Right lobe of liver (tissue), 6 donors: ENCODE results near the gene SNAPC3. TPM values are rescaled to one million over a fixed set of nuclear protein-coding genes. Genes with fewer than 3 reads are reported as not detected.

Experiments used
- ATAC-seq, 4 donors: fragments of 200-7000 bp; cut with Tn5 transposase; one replicate each; pipeline ENCODE4 v1.9.1; 2020; ENCODE audit warnings: mild to moderate bottlenecking in 4 of 4, moderate library complexity in 4 of 4
- DNase-seq, 3 donors: peaks; one replicate each; pipeline ENCODE4 v3.0.0-alpha.2; 2020
- H3K27ac ChIP-seq, 3 donors: fragments of 200-600 bp; one replicate each; pipeline ENCODE4 v1.8.0; 2022
- H3K27me3 ChIP-seq, 2 donors: fragments of 200-600 bp; one replicate each; pipeline ENCODE4 v1.8.0; 2022
- H3K36me3 ChIP-seq, 4 donors: fragments of 200-600 bp; sonication (generic) in 1 of 4; one replicate each; pipeline versions ENCODE4 v1.5.1 to v1.8.0; 2017 to 2022; ENCODE audit warnings: control low read depth in 1 of 4
- H3K4me1 ChIP-seq, 4 donors: fragments of 200-600 bp; sonication (generic) in 1 of 4; one replicate each; pipeline versions ENCODE4 v1.5.1 to v1.8.0; 2017 to 2022; ENCODE audit warnings: control low read depth in 1 of 4
- H3K4me3 ChIP-seq, 3 donors: fragments of 200-600 bp; one replicate each; pipeline ENCODE4 v1.8.0; 2022
- H3K9me3 ChIP-seq, 4 donors: fragments of 200-600 bp; sonication (generic) in 1 of 4; one replicate each; pipeline versions ENCODE4 v1.5.1 to v1.8.0; 2017 to 2022; ENCODE audit warnings: control low read depth in 1 of 4
- POLR2A ChIP-seq: fragments of 450-650 bp; IDR thresholded peaks from one replicate; pipeline ENCODE4 v1.6.1; 2017; ENCODE audit warnings: antibody characterized with exemption, mild to moderate bottlenecking
- WGBS: methylation state at CpG from one replicate; pipeline ENCODE4 v1.1.6; 2018; ENCODE audit warnings: low coverage, low lambda C conversion rate; ENCODE audit not compliant: insufficient coverage; ENCODE audit errors: missing lambda C conversion rate; 5-methylcytosine and 5-hydroxymethylcytosine counted together
- intact Hi-C, 2 donors: fragments of 100-400 bp; cut with DNase I; formaldehyde crosslinking; loops; one replicate each; pipeline versions ENCODE4 v1.11.2 to v1.14.1; 2022
- total RNA-seq, 6 experiments: library from RNA; depleted of rRNA in 2 of 6; stranded (reverse); fragments of >200 nt in 2 of 6; fragmentation: NEBNext Ultra II Directional in 3 of 6; extraction: Animal tissue kit (Norgen Biotek cat#: 25700) in 3 of 6; gene quantifications; one replicate each; pipeline versions ENCODE4 v1.1.0 to v1.2.4, GENCODE V29; 2016 to 2023
- TF ChIP-seq, protein P1 (sequence below), 4 donors: fragments of 200-600 bp in 3 of 4; fragments of 450-650 bp in 1 of 4; IDR thresholded peaks; one replicate each; pipeline versions ENCODE4 v1.5.1 to v1.8.0; 2016 to 2022; ENCODE audit warnings: antibody characterized with exemption in 4 of 4, mild to moderate bottlenecking in 2 of 4
- donor health status: DM: no; HTN: yes; CAD: no.
- donor health status: DM: no; HTN: no; CAD: no.
- donor health status: DM: no; HTN: no; CAD: no.
- donor health status: DM: no; HTN: yes; CAD: no.
- donor health status: DM: no; HTN: yes; CAD: no.

SNAPC3 gene
- total RNA-seq, 6 experiments from 2014 or later = 9.6 to 13.5 (median 13.3) TPM

DNA sequence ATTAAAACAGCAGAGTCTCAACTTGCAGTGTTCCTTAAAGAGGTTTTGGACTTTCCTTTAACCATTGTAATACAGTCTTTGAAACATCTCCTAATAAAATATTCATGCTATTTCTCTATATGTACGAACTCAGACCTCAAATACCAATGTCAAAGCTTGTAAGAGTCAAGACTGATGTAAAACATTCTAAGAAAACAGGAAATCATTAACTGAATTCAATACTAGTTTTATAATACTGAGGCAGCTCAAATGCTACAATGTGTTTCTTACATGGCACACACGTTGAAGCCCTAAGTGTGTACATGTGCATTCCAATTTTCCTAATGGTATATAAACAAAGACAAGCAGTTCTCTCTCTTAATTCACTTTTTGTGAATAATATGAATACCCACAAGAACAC is 76.5 kb downstream of the SNAPC3 start:
- 56% methylated on average over 2 of the region's 2 CpGs for whole genome bisulfite sequencing
- intact Hi-C loops = no loop called here
- Histone ChIP-seq H3K27ac (no peak overlapping the region), H3K9me3 (no peaks in the 10 kb centered on the region), H3K36me3 (peaks cover 0 to under 1% (median 0%) of the 10 kb centered on the region in 4 donors), H3K4me1 (no peaks in the 10 kb centered on the region), H3K4me3 (no peak overlapping the region), H3K27me3 (no peaks in the 10 kb centered on the region)
- TF ChIP-seq POLR2A = no peak
- DNase-seq (no peak), ATAC-seq (no peak)

- Histone ChIP-seq H3K4me3 (no peak overlapping the region), H3K9me3 (no peaks in the 10 kb centered on the region), H3K36me3 (peaks cover 0 to 17% (median 0%) of the 10 kb centered on the region in 4 donors), H3K27me3 (no peaks in the 10 kb centered on the region), H3K4me1 (no peaks in the 10 kb centered on the region), H3K27ac (no peak overlapping the region)
- DNase-seq = no peak
- TF ChIP-seq POLR2A = no peak
- TF ChIP-seq, protein P1, sequence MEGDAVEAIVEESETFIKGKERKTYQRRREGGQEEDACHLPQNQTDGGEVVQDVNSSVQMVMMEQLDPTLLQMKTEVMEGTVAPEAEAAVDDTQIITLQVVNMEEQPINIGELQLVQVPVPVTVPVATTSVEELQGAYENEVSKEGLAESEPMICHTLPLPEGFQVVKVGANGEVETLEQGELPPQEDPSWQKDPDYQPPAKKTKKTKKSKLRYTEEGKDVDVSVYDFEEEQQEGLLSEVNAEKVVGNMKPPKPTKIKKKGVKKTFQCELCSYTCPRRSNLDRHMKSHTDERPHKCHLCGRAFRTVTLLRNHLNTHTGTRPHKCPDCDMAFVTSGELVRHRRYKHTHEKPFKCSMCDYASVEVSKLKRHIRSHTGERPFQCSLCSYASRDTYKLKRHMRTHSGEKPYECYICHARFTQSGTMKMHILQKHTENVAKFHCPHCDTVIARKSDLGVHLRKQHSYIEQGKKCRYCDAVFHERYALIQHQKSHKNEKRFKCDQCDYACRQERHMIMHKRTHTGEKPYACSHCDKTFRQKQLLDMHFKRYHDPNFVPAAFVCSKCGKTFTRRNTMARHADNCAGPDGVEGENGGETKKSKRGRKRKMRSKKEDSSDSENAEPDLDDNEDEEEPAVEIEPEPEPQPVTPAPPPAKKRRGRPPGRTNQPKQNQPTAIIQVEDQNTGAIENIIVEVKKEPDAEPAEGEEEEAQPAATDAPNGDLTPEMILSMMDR (IDR thresholded peaks at IDR 0.05) = no peak
- intact Hi-C loops = no loop called here
- 56% methylated on average over 6 of the region's 6 CpGs for whole genome bisulfite sequencing
- no peak for ATAC-seq
Measured at GRCh38 chr9:15501179-15501578, 78.5 kb downstream of the SNAPC3 start.

DNA sequence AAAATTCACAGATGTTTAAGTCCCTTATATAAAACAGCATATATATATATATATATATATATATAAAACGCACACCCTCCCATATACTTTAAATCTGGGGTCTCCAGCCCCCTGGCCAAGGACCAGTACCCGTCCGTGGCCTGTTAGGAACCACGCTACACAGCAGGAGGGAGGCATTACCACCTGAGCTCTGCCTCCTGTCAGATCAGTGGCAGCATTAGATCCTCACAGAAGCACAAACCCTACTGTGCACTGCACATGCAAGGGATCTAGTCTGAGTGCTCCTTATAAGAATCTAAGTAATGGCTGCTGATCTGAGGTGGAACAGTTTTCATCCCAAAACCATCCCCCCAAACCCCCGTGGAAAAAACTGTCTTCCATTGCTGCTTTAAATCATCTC is 79.1 kb downstream of the SNAPC3 start:
- DNase-seq (no peak), ATAC-seq (no peak)
- H3K9me3 ChIP-seq = no peaks in the 10 kb centered on the region
- WGBS = 87% methylated on average over 4 of the region's 5 CpGs
- TF ChIP-seq, protein P1 (IDR thresholded peaks at IDR 0.05) = no peak
- TF ChIP-seq POLR2A = no peak
- no peak overlapping the region for H3K4me3 ChIP-seq
- intact Hi-C loops = no loop called here
- H3K4me1 ChIP-seq = no peaks in the 10 kb centered on the region
- peaks cover 0 to 24% (median 0%) of the 10 kb centered on the region in 4 donors for H3K36me3 ChIP-seq
- no peak overlapping the region for H3K27ac ChIP-seq
- H3K27me3 ChIP-seq = no peaks in the 10 kb centered on the region

- WGBS = 82% methylated on average over 3 of the region's 3 CpGs
- peaks cover 0 to 30% (median 0%) of the 10 kb centered on the region in 4 donors for H3K36me3 ChIP-seq
Measured at GRCh38 chr9:15505921-15506320, 83.2 kb downstream of the SNAPC3 start.

More at GRCh38 chr9:15505921-15506320, 83.2 kb downstream of the SNAPC3 start:
- no peak for ATAC-seq
- no peak overlapping the region for H3K4me3 ChIP-seq
- peaks cover 0 to 9% (median 0%) of the 10 kb centered on the region in 4 donors for H3K4me1 ChIP-seq
- no peak for DNase-seq
- H3K27ac ChIP-seq = no peak overlapping the region
- intact Hi-C loops = no loop called here
- no peaks in the 10 kb centered on the region for H3K27me3 ChIP-seq
- no peak for TF ChIP-seq POLR2A
- TF ChIP-seq, protein P1 (IDR thresholded peaks at IDR 0.05) = no peak
- H3K9me3 ChIP-seq = no peaks in the 10 kb centered on the region
